ENCODE measurements around the gene GGT5. TPM values are rescaled to one million over a fixed set of nuclear protein-coding genes. Genes with fewer than 3 reads are reported as not detected.

The GGT5 gene
- total and polyA plus RNA-seq, 2 of the 13 experiments (the other 11 are each of a cell fraction or from before 2014, with no cell fraction given): 0.69 to 3.1 TPM

- TF ChIP-seq FIP1L1 (IDR thresholded peaks at IDR 0.05; ENCODE audit: borderline replicate concordance, insufficient read depth, low read depth, low read length) (no peak), YY1 (IDR thresholded peaks at IDR 0.05; ENCODE audit: insufficient read depth, insufficient replicate concordance, low read depth, low read length) (peak; percentile 69), NCOA2 (CRISPR knock-in tag; IDR thresholded peaks at IDR 0.05) (peak; percentile 66; the same call in 1 of the 2 replicates), CAMTA2 (CRISPR knock-in tag; IDR thresholded peaks at IDR 0.05; ENCODE audit: borderline replicate concordance) (peak; percentile 71), ZNF777 (CRISPR knock-in tag; IDR thresholded peaks at IDR 0.05) (peak; percentile 76; the same call in 1 of the 2 replicates), ASH2L (IDR thresholded peaks at IDR 0.05; ENCODE audit: insufficient read length, low read depth, low read length) (peak; percentile 87), ZBTB8A (CRISPR knock-in tag; IDR thresholded peaks at IDR 0.05; ENCODE audit: borderline replicate concordance, low read depth) (peak; percentile 73; the same call in 1 of the 2 replicates), CEBPG (CRISPR knock-in tag; IDR thresholded peaks at IDR 0.05) (no peak), U2AF2 (IDR thresholded peaks at IDR 0.05; ENCODE audit: low read depth, low read length) (no peak), ZKSCAN1 (IDR thresholded peaks at IDR 0.05; ENCODE audit: low read length) (no peak), RAD51 (IDR thresholded peaks at IDR 0.05; ENCODE audit: borderline replicate concordance) (no peak), ZNF460 (CRISPR knock-in tag; IDR thresholded peaks at IDR 0.05; ENCODE audit: borderline replicate concordance) (no peak), ZNF180 (CRISPR knock-in tag; IDR thresholded peaks at IDR 0.05; ENCODE audit: borderline replicate concordance, low read depth) (no peak), ZSCAN20 (CRISPR knock-in tag; IDR thresholded peaks at IDR 0.05; ENCODE audit: borderline replicate concordance) (peak; percentile 87), MIER3 (CRISPR knock-in tag; IDR thresholded peaks at IDR 0.05; ENCODE audit: borderline replicate concordance) (0 out of 2 replicates have a peak, but pooled peaks have one; percentile 33), ZNF34 (CRISPR knock-in tag; IDR thresholded peaks at IDR 0.05; ENCODE audit: borderline replicate concordance) (no peak), GATAD2A (CRISPR knock-in tag; IDR thresholded peaks at IDR 0.05) (0 out of 2 replicates have a peak, but pooled peaks have one; percentile 15), ZBTB26 (CRISPR knock-in tag; IDR thresholded peaks at IDR 0.05; ENCODE audit: borderline replicate concordance) (peak; percentile 73), MAF1 (CRISPR knock-in tag; IDR thresholded peaks at IDR 0.05; ENCODE audit: borderline replicate concordance) (no peak), ZMYM2 (CRISPR knock-in tag; IDR thresholded peaks at IDR 0.05) (no peak), ATF5 (CRISPR knock-in tag; IDR thresholded peaks at IDR 0.05; ENCODE audit: low read depth) (no peak; the same call in 1 of the 2 replicates)
- TF ChIP-seq, protein P1, sequence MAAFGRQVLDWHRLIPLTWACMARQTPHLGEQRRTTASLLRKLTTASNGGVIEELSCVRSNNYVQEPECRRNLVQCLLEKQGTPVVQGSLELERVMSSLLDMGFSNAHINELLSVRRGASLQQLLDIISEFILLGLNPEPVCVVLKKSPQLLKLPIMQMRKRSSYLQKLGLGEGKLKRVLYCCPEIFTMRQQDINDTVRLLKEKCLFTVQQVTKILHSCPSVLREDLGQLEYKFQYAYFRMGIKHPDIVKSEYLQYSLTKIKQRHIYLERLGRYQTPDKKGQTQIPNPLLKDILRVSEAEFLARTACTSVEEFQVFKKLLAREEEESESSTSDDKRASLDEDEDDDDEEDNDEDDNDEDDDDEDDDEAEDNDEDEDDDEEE (CRISPR knock-in tag; IDR thresholded peaks at IDR 0.05): peak; percentile 85; the same call in 1 of the 2 replicates
- TF ChIP-seq, protein P2, sequence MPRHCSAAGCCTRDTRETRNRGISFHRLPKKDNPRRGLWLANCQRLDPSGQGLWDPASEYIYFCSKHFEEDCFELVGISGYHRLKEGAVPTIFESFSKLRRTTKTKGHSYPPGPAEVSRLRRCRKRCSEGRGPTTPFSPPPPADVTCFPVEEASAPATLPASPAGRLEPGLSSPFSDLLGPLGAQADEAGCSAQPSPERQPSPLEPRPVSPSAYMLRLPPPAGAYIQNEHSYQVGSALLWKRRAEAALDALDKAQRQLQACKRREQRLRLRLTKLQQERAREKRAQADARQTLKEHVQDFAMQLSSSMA (CRISPR knock-in tag; IDR thresholded peaks at IDR 0.05): no peak
- TF ChIP-seq, protein P3, sequence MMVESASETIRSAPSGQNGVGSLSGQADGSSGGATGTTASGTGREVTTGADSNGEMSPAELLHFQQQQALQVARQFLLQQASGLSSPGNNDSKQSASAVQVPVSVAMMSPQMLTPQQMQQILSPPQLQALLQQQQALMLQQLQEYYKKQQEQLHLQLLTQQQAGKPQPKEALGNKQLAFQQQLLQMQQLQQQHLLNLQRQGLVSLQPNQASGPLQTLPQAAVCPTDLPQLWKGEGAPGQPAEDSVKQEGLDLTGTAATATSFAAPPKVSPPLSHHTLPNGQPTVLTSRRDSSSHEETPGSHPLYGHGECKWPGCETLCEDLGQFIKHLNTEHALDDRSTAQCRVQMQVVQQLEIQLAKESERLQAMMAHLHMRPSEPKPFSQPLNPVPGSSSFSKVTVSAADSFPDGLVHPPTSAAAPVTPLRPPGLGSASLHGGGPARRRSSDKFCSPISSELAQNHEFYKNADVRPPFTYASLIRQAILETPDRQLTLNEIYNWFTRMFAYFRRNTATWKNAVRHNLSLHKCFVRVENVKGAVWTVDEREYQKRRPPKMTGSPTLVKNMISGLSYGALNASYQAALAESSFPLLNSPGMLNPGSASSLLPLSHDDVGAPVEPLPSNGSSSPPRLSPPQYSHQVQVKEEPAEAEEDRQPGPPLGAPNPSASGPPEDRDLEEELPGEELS (CRISPR knock-in tag; IDR thresholded peaks at IDR 0.05): peak; percentile 42
These were observed 25.9 kb upstream of the GGT5 start, which contains the start of gene SPECC1L (continued) for GRCh38 chr22:24270556-24271385.

Data from HepG2 (cell line).